Gastroesophageal sphincter (tissue), 4 donors: ENCODE data around the gene SPATA20. TPM values are rescaled to one million over a fixed set of nuclear protein-coding genes. Genes with fewer than 3 reads are reported as not detected.

Experiments used
- ATAC-seq: fragments of 150-250 bp; one replicate; pipeline ENCODE4 v1.9.1; 2016; ENCODE audit warnings: mild to moderate bottlenecking, moderate library complexity
- H3K27ac ChIP-seq, 4 donors: fragments of 200-600 bp; sonication (generic) in 3 of 4; 1 replicate in 3 of 4; 2 replicates in 1 of 4; pipeline ENCODE4 v1.5.1; 2016 to 2019
- H3K27me3 ChIP-seq: fragments of 200-600 bp; sonication (generic); one replicate; pipeline ENCODE4 v1.5.1; 2019
- H3K36me3 ChIP-seq, 2 donors: fragments of 200-600 bp; sonication (generic); one replicate each; pipeline ENCODE4 v1.5.1; 2019; ENCODE audit warnings: control low read depth in 1 of 2
- H3K4me1 ChIP-seq, 3 donors: fragments of 200-600 bp; sonication (generic); 1 replicate in 2 of 3; 2 replicates in 1 of 3; pipeline ENCODE4 v1.5.1; 2016 to 2019; ENCODE audit warnings: control low read depth in 2 of 3
- H3K4me3 ChIP-seq, 2 donors: fragments of 200-600 bp; sonication (generic); one replicate each; pipeline ENCODE4 v1.5.1; 2019; ENCODE audit warnings: mild to moderate bottlenecking in 1 of 2, moderate library complexity in 1 of 2
- H3K9me3 ChIP-seq, 3 donors: fragments of 200-600 bp; sonication (generic); one replicate each; pipeline ENCODE4 v1.5.1; 2017 to 2019; ENCODE audit warnings: control low read depth in 2 of 3
- EP300 ChIP-seq: sonication (generic); formaldehyde crosslinking; IDR thresholded peaks from one replicate; pipeline ENCODE4 v1.6.1; 2017; ENCODE audit warnings: antibody characterized with exemption, mild to moderate bottlenecking
- POLR2A ChIP-seq, 2 donors: fragments of 450-650 bp; IDR thresholded peaks; one replicate each; pipeline ENCODE4 v1.6.1; 2017; ENCODE audit warnings: antibody characterized with exemption in 2 of 2, mild to moderate bottlenecking in 2 of 2, moderate library complexity in 1 of 2
- POLR2AphosphoS5 ChIP-seq: sonication (generic); formaldehyde crosslinking; IDR thresholded peaks from one replicate; pipeline ENCODE4 v1.6.1; 2017; ENCODE audit warnings: antibody characterized with exemption
- WGBS, 2 donors: methylation state at CpG; one replicate each; pipeline ENCODE4 v1.1.5; 2018; ENCODE audit warnings: low coverage in 1 of 2; 5-methylcytosine and 5-hydroxymethylcytosine counted together
- total RNA-seq, 4 donors: library from RNA; depleted of rRNA; stranded (reverse); fragments of >200 nt; gene quantifications; one replicate each; pipeline ENCODE4 v1.1.0, GENCODE V29; 2016
- TF ChIP-seq, protein P1 (sequence below), 4 experiments: fragments of 200-600 bp in 2 of 4; fragments of 450-650 bp in 2 of 4; sonication (generic) in 1 of 4; IDR thresholded peaks; one replicate each; pipeline ENCODE4 v1.5.1; 2017 to 2019; ENCODE audit warnings: antibody characterized with exemption in 4 of 4, mild to moderate bottlenecking in 2 of 4, moderate library complexity in 2 of 4

The SPATA20 gene
- total RNA-seq, 4 donors from 2014 or later, result 45.0 to 75.3 (median 59.8) TPM

DNA sequence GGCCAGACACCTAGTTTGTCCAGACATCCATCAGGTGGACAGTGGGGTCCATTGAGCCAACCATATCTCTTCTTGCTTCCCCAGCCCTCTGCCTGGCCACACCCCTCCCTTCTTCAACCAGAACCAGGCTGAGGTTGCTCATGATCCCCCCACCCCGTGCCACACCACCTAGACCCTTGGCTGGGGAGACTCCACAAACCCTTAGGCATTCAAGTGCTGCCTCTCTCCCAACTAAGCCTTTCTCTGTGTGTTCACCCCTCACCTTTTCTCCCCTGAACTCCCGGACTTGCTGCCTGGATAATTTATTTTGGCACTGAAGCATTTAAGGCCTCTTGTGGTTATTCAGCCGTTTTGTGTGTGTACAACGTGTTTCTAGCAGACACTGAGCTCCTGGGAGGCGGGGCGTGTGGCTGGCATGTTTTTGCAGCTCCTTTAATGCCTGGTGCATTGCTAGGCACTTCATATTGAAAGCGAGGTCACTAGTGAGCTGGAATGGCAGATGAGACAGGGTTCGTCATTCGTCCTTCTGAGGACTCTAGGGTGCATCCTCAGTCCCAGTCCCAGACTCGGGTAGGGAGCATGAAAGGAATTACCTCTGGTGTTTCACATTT lies 42.2 kb downstream of the SPATA20 start:
- no peak for ATAC-seq
- no peaks in the 10 kb centered on the region for H3K9me3 ChIP-seq
- 46 to 55% methylated on average over 6 to 8 of the region's 10 CpGs for WGBS, 2 donors
- peaks cover 3 to 22% (median 18%) of the 10 kb centered on the region in 3 donors for H3K4me1 ChIP-seq
- H3K4me3 ChIP-seq, result no peak overlapping the region
- H3K36me3 ChIP-seq, result no peaks in the 10 kb centered on the region
- no peak overlapping the region for H3K27ac ChIP-seq
- no peaks in the 10 kb centered on the region for H3K27me3 ChIP-seq
- TF ChIP-seq POLR2AphosphoS5 (no peak), EP300 (no peak), POLR2A (IDR thresholded peaks at IDR 0.05) (no peak)
- TF ChIP-seq, protein P1, sequence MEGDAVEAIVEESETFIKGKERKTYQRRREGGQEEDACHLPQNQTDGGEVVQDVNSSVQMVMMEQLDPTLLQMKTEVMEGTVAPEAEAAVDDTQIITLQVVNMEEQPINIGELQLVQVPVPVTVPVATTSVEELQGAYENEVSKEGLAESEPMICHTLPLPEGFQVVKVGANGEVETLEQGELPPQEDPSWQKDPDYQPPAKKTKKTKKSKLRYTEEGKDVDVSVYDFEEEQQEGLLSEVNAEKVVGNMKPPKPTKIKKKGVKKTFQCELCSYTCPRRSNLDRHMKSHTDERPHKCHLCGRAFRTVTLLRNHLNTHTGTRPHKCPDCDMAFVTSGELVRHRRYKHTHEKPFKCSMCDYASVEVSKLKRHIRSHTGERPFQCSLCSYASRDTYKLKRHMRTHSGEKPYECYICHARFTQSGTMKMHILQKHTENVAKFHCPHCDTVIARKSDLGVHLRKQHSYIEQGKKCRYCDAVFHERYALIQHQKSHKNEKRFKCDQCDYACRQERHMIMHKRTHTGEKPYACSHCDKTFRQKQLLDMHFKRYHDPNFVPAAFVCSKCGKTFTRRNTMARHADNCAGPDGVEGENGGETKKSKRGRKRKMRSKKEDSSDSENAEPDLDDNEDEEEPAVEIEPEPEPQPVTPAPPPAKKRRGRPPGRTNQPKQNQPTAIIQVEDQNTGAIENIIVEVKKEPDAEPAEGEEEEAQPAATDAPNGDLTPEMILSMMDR (IDR thresholded peaks at IDR 0.05), result no peak

DNA sequence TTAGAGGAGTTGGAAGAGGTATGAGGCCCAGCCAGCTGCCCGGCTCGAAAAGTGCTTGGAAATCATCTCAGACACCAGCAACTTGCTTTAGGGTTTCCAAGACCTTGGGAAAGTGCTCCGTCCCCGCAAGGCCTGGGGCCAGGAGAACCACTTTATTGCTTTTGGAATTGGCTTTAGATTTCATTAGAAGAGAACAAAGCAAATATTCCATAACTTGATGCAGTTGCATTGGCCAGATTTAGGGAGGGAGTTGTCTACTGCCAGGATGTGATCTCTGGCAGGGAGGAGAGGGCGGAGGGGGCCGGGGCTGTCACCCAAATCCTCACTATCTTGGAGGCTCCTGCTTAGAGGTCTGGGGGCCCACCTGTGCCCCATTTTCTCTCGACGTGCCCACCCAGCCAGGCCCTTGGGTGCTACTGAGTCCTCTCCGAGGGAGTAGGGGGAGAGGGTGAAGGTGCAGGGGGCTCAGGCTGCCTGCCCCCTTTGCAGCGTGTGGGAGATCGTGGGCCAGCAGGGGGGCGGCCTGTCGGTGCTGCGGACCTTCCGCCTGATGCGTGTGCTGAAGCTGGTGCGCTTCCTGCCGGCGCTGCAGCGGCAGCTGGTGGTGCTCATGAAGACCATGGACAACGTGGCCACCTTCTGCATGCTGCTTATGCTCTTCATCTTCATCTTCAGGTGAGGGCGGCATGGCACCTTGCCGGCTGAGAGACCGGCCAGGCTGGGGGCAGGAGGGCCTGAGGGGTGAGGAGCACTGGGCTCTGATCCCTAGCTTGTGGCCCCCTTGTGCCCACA lies 44.2 kb downstream of the SPATA20 start:
- TF ChIP-seq EP300 (no peak), POLR2AphosphoS5 (no peak), POLR2A (IDR thresholded peaks at IDR 0.05) (no peak)
- TF ChIP-seq, protein P1 (IDR thresholded peaks at IDR 0.05), result no peak
- 90 to 92% methylated on average over 2 to 4 of the region's 24 CpGs for WGBS, 2 donors
- H3K27me3 ChIP-seq, result no peaks in the 10 kb centered on the region

DNA sequence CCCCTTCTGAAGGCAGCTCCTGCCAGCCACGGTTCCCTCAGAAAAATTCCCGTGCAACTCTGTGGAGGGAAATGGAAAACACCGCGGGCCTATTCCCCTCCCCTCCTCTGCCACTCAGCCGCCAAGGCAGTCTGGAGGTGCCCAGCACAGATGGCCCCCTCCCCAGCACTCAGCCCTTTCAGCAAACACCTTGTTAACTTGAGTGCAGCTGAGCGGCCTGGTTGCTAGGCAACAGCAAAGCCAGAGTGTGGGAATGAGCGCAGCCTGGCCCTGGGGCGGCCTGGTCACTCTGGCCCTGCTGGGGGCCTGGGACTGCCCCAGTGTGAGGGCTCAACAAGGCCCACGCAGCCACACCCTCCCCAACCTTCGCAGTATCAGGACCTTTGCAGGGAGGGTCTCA lies 46.3 kb downstream of the SPATA20 start:
- Histone ChIP-seq H3K4me1 (peaks cover 3 to 20% (median 18%) of the 10 kb centered on the region in 3 donors), H3K4me3 (no peak overlapping the region), H3K9me3 (no peaks in the 10 kb centered on the region), H3K27ac (no peak overlapping the region), H3K27me3 (no peaks in the 10 kb centered on the region), H3K36me3 (no peaks in the 10 kb centered on the region)
- TF ChIP-seq, protein P1 (IDR thresholded peaks at IDR 0.05), result no peak
- TF ChIP-seq POLR2A (IDR thresholded peaks at IDR 0.05), result no peak
- TF ChIP-seq POLR2AphosphoS5, result no peak
- no peak for TF ChIP-seq EP300
- no peak for ATAC-seq
- WGBS, 2 donors, result 42 to 50% methylated on average over 2 to 3 of the region's 10 CpGs

More for the DNA sequence above, 44.2 kb downstream of the SPATA20 start:
- no peaks in the 10 kb centered on the region for H3K9me3 ChIP-seq
- no peak for ATAC-seq
- no peaks in the 10 kb centered on the region for H3K36me3 ChIP-seq
- no peak overlapping the region for H3K27ac ChIP-seq
- no peak overlapping the region for H3K4me3 ChIP-seq
- H3K4me1 ChIP-seq, result peaks cover 3 to 22% (median 18%) of the 10 kb centered on the region in 3 donors

DNA sequence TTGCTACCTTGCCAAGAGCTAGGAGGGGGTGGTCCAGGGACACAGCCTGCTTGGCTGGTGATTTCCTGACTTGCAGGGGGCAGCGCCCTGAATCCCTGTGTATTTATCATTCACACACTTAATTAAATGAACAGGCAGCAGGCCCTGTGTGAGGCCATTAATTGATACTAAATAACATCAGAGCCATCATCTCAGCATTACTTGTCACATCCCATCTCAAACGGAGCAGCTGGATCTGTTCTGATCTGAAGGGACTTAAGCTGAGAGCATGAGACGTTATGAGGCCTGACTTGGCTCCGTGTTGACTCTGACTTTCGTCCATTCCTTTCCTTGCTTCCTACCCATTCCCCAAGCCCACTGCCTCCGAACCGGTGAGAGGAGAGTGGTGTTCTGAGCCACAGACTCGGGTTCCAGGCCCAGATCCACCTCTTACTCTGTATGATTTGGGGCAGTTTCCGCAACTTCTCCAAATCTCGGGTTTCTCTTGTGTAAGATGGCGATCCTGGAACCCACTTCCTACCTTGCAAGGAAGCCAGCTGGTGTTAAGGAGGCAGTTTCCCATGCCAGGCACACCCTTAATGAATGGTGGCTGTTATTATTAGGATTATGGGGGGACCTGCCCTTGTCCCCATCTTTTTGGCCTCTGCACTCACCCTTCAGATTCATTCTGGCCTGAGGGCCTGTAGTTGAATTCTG lies 47.3 kb downstream of the SPATA20 start:
- WGBS, 2 donors, result 52 to 69% methylated on average over 4 to 7 of the region's 11 CpGs
- Histone ChIP-seq H3K9me3 (no peaks in the 10 kb centered on the region), H3K36me3 (no peaks in the 10 kb centered on the region), H3K4me1 (peaks cover 0 to 11% (median 10%) of the 10 kb centered on the region in 3 donors), H3K27me3 (no peaks in the 10 kb centered on the region), H3K27ac (no peak overlapping the region), H3K4me3 (no peak overlapping the region)
- TF ChIP-seq EP300 (no peak), POLR2AphosphoS5 (no peak), POLR2A (IDR thresholded peaks at IDR 0.05) (no peak)
- TF ChIP-seq, protein P1 (IDR thresholded peaks at IDR 0.05), result no peak
- no peak for ATAC-seq
